ENCODE measurements around the gene OPCML.

GRCh38 chr11:132763503-132763902 is 768.8 kb downstream of the OPCML start:
- TF ChIP-seq POLR2AphosphoS5 (IDR thresholded peaks at IDR 0.05) (no peak), CTCF (IDR thresholded peaks at IDR 0.05) (no peak)

Data from prostate gland (tissue), 2 donors.